ENCODE data around the gene KDM4B.
"Not testable (repeated sequence)": the region's sequence is repeated elsewhere in the genome, so short reads cannot be mapped to it uniquely, and the experiment has no call there.

DNA sequence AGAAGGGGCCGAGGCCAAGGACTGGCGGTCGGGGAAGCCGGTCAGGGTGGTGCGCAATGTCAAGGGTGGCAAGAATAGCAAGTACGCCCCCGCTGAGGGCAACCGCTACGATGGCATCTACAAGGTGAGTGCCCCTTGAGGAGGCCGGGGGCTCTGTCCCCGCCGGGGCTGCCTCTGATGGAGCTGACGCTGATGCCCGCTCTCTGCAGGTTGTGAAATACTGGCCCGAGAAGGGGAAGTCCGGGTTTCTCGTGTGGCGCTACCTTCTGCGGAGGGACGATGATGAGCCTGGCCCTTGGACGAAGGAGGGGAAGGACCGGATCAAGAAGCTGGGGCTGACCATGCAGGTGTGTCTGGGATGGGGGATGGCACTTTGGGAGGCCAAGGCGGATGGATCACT lies 18.3 kb upstream of the KDM4B start:
- TF ChIP-seq CTCF, POLR2A (IDR thresholded peaks at IDR 0.05): not testable (repeated sequence)

All from Peyer's patch (tissue), 4 donors.